Glomerular visceral epithelial cell (primary cell): ENCODE data around the gene CARM1.
"Not testable (repeated sequence)": the region's sequence is repeated elsewhere in the genome, so short reads cannot be mapped to it uniquely, and the experiment has no call there.

ENCODE experiments used
- DNase-seq: peaks from one replicate; pipeline ENCODE4 v3.0.0-alpha.2; 2016; ENCODE audit errors: extremely low spot score

CARM1 gene

DNA sequence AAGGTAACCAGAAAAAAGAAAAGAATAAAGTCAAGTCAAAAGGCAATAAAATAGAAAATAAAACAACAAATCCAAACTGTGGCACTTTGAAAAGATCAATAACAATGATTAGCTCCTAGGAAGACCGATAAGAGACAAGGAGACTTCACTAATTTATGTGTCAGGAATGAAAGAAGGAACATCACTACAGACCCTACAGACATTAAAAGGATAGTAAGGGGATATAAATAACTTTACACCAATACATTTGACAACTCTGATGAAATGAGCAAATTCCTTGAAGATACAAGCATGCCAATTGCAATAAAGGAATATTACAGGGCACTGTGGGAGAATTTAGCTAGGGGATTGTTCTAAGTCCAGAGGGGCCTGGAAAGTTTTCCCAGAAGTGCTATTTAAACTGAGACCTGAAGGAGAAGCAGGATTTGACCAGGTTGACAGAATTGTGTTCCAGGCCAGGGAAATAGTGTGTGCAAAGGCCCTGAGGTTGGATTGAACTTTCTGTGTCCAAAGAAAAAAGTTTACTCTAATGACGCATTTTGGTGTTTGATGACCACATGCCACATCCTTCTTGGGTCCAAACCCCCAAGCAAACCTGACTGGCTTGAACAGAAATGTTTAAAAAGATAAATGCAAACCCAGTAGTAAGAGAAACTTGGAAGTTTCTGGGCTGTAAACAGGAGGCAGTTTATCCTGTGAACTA lies 24.7 kb upstream of the CARM1 start:
- DNase-seq: no peak

DNA sequence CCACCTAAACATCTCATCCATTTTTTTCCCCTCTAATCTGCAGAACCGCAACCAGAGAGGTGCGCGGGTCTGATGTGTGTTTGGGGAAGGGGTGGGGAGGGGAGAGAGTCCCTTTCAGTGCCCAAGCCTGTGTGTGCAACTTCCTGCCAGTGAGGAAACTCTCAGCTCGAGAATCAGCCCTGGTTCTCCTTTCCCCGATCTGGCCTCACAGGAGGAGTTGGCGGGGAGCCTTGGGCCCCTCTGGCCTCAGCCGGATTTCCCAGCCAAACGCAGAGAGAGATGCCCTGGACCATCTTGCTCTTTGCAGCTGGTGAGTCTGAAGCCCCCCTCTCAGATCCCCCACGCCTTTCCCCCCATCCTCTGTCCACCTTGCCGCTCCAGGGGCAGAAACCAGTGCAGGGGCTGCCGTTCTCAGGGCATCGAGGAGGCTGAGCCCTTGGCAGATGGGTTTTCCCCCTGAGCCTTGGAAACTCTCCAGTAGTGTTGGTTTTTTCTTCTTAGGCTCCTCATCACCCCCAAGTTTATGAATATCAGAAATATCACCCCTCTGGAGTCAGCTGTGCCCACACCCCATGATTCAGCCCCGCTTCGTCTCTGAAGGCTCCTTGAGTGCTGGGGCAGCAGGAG lies 23.0 kb upstream of the CARM1 start, which contains the start of gene C19orf38:
C19orf38 (plus strand) TSS at position 186 of the 627 bp plus-strand sequence; CDS start at position 280, 94 bp downstream.
- no peak for DNase-seq

DNA sequence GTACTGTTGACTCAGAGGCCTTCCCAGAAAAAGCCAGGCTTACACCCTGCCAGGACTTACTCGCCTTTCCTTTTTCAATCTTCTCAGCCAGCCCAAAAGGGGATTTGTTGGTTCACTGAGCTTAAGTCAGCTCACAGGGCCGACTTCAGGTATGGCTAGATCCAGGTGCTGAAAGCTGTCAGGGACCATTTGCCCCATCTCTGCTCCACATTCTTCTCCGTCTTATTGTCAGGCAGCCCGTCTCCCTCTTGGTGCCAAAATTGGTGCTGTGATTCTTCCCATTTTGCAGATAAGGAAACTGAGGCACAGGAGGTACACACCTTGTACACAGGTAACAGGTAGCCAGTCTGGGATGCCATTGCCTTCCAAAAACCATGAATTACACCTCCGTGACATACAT lies 20.7 kb upstream of the CARM1 start:
- no peak for DNase-seq

DNA sequence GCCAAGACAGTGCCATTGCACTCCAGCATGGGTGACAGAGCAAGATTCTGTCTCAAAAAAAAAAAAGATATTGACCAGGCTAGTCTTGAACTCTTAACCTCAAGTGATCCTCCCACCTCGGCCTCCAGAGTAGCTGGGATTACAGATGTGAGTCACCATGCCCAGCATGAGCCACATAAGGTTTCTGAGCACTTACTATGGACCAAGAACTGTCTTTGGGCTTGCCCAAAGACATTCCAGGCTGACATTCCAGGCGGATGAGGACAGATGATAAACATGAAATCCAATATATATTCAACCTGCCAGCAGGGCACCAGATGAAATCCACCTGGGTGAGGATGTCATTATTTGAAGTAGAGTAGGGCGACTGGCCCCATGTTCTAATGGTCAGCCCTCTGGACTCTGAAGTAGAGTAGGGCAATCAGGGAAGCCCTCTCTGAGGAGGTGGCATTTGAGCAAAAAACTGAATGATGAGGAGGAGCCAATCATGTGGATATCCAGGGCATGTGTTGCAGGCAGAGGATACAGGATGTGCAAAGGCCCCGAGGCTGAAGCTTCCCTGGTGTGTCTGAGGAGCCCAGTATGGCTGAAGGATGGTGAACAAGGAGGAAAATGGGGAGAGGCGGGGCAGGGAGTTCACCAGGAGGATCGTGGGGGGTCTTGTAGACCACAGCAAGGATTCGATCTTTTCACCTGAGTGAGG lies 19.1 kb upstream of the CARM1 start:
- peak; percentile 78 for DNase-seq

DNA sequence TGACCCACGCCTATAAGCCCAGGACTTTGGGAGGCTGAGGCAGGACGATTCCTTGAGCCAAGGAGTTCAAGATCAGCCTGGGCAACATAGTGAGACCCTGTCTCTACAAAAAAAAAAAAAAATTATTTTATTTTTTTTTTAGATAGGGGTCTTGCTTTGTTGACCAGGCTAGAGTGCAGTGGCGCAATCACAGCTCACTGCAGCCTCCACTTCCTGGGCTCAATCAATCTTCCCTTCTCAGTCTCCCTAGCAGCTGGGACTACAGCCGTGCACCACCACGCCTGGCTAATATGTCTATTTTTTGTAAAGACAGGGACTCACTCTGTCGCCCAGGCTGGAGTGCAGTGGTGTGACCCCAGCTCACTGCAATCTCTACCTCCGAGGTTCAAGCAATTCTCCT lies 18.4 kb upstream of the CARM1 start:
- no peak for DNase-seq

DNA sequence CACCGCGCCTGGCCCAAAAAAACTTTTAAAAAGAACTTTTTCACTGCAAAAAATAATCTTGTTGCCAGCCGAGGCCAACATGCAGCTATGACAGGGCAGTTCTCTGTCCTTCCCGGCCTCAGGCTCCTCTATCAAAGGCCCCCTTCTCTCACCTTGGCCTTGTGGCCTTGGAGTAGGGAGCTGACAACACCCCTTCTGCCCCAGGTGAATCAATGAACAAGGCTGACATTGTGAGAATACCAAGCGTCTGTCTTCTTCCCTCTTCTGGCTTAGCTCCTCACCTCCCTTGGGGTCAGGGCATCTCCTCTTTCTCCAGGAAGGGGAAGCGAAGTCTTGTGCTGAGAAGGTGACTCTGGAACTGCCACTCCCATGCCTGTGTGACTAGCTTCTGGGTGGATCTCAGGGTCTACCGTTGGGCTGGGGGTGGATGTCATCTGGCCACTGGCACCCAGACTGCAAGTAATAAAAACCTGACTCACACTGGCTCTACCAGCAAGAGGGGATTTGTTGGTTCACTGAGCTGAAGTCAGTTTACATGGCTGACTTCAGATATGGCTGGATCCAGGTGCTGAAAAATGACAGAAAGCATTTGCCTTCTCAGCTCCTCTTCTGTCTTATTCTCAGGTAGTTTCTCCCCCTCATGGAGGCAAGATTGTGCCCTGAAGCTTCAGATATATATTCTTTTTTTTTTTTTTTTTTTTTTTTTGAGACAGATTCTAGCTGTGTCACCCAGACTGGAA lies 16.8 kb upstream of the CARM1 start:
- DNase-seq: no peak

DNA sequence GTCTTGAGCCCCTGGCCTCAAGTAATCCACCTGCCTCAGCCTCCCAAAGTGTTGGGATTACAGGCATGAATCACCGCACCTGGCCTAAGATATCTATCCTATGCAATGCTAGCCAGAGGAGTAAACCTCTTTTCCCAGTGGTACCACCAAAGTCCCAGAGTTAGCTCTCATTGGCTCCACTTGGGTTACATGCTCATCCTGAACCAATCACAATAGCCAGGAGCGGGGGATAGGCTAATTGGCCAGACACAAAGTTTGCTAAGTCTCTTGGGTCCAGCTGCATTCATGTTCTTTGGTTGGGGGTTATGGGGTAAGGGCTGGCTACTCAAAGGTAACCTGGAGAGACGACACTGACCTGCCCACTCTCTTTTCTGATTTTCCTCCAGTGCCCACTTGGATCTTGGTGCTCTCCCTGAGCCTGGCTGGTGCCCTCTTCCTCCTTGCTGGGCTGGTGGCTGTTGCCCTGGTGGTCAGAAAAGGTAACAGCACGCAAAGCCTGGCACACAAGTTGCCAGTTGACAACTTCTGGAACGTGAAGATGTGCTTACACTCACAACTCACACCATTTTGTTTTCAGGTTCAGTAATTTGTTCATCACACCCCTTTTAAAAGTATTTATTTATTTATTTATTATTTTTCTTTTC lies 15.4 kb upstream of the CARM1 start:
- peak; percentile 40 for DNase-seq

DNA sequence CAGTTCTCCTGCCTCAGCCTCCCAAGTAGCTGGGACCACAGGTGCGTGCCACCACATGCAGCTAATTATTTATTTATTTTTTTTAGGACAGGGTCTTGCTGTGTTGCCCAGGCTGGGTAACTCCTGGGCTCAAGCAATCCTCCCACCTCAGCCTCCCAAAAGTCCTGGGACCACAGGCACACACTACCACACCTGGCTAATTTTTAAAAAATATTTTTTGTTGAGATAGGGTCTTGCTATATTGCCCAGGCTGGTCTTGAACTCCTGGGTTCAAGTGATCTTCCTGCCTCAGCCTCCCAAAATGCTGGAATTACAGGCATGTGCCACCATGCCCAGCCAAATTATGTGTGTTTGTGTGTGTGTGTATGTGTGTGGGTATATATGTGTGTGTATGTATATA lies 14.5 kb upstream of the CARM1 start:
- not testable (repeated sequence) for DNase-seq

DNA sequence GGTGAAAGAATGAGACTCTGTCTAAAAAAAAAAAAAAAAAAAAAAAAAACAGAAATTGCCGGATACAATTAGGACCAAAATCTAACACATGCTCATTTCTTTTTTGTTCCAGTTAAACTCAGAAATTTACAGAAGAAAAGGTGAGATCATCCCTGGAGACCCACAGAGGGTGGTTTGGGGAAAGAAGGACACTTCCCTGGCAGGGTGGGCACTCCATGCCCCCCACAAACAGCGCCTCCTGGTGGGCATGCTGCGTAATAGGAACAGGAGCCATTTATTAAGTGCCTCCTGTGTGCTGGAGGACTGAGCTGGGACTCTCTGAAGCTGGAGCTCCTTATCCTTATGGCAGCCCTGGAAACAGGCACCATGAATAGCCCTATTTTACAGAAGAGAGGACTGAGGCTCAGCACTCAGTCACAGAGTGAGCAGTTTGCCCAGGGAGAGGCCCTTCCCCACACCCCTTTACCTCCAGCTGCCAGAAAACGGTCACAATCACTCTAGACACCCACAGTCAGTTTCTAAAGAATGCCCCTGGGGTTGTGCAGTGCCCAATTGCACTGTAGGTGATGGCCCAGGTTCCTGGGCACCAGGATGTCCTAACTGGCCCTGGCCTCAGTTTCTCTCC lies 13.0 kb upstream of the CARM1 start:
- peak; percentile 25 for DNase-seq

DNA sequence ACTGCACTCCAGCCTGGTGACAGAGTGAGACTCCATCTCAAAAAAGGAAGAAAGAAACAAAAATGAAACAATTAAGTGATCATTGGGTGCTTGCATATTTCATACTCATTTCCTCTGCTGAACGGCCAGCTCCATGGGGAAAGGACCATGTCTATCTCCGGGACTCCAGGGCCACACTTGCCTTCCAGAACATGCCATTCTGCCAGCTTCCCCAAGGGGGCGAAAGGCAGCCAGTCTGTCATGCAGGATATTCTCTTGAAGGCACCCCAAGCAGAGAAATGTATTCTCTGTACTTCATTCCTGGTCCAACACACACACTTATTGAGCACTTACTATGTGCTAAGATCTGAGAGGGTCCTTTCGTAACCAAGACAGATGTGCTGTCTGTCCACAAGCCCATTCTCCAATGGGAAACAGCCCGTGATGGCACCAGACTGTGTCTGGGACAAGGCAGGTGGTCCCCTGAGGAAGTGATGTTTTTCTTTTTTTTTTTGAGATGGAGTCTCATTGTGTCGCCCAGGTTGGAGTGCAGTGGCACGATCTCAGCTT lies 10.2 kb upstream of the CARM1 start:
- DNase-seq: peak; percentile 31

DNA sequence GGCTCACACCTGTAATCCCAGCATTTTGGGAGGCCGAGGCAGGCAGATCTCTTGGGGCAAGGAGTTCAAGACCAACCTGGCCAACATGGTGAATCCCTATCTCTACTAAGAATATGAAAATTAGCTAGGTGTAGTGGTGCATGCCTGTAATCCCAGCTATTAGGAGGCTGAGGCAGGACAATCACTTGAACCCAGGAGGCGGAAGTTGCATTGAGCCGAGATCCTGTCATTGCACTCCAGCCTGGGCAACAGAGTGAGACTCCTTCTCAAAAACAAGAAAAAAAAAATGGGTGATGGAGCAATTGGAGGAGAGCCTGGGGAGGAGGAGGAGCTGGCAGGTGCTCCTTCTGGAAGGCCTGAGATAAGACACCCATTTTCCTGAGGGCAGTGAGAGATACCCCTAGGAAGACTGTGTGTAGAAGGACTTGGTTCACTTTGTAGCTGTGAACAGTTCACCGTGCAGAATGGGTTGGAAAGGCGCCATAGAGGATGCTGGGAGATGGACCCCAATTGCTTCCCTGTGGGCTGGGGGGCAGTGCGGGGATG lies 8.7 kb upstream of the CARM1 start:
- DNase-seq: no peak

DNA sequence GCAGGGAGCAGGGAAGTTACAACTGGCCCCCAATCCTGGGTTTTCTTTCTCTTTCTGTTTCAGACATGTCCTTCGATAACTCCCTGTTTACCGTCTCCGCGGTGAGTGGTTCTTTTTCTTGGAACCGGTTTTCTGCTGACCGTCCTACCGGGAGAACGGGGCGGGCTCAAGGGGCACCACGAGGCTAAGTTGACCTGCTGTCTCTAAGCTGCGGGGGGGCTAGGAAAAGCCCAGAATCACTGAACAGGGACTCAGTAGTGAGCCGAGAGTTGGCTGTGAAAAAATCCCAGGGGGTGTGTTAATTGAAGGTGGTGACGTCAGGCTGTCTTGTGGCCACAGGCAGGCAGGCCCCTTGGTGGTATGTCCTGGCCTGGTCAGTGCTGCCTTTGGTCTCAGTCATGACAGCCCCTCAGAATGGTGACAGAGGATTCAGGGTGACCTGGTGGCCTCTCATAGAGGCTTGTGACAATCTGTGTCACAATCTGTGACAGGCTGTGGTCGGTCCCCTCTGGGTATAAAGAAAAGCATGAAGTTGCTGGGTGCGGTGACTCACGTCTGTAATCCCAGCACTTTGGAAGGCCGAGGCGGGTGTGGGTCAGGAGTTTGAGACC lies 8.1 kb upstream of the CARM1 start:
- DNase-seq: peak; percentile 60

DNA sequence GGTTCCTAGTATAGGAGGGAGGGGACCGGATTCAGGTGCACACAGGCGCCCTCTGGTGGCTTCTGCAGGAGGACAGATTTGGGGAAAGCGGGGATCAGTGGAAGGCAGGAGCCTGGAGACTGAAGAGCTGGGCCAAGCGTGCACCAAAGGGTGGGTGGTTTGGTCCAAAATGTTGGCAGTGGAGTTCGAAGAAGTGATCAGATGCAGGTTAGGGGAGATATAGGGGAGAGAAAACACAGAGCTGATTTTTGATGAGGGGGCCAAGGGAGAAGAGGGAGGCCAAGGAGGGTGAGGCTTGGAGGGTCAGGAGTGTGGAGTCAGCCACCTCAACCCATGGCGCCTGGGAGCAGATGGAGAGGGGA lies 6.8 kb upstream of the CARM1 start:
- DNase-seq: peak; percentile 81

DNA sequence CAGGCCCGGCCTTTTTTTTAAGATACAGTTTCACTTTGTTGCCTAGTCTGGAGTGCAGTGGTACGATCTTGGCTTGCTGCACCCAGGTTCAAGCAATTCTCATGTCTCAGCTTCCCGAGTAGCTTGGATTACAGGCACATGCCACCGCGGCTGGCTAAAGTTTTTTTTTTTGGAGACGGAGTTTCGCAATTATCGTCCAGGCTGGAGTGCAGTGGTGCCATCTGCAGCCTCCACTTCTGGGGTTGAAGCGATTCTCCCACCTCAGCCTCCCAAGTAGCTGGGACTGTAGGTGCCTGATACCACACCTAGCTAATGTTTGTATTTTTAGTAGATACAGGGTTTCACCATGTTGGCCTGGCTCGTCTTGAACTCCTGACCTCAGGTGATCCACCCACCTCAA lies 4.9 kb upstream of the CARM1 start:
- DNase-seq: no peak

DNA sequence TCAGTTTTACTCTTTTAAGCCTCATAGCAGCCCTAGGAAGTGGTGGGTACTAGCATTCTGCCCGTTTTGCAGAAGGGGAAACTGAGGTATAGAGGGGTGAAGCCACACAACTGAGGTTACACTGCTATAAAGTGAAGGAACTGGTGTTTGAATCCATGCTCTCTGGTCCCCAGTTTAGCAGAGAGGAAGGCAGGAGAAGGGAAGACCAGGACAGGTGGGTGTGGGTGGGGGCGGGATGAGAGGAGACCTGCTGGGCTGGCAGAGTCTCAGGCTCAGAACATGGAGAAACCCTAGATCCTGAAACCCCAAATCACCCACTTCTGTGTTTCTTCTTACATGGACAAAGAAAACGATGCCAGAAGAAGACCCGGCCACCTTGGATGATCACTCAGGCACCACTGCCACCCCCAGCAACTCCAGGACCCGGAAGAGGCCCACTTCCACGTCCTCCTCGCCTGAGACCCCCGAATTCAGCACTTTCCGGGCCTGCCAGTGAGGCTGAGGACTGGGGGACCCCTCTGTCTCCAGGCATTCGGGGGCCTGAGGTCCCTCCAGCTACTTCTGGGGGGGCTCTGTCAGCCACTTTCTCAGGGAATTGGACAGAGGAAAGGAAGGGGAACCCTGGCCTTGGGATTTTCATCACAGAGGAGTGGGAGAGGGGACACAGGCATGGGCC lies 2.3 kb upstream of the CARM1 start:
- no peak for DNase-seq

DNA sequence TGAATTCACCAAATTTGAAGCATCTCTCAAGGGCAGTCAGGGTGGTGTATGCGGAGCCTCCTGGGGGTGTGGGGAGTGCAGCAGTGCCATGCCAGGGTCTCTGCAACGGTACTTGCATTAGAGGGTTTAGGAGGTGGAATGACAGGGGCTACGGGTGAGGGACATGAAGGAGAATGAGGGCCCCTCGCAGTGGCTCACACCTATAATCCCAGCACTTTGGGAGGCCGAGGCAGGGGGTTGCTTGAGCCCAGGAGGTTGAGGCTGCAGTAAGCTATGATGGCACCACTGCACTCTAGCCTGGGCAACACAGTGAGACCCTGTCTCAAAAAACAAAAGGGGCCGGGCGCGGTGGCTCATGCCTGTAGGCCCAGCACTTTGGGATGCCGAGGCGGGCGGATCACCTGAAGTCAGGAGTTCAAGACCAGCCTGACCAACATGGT lies 1.5 kb upstream of the CARM1 start:
- not testable (repeated sequence) for DNase-seq

DNA sequence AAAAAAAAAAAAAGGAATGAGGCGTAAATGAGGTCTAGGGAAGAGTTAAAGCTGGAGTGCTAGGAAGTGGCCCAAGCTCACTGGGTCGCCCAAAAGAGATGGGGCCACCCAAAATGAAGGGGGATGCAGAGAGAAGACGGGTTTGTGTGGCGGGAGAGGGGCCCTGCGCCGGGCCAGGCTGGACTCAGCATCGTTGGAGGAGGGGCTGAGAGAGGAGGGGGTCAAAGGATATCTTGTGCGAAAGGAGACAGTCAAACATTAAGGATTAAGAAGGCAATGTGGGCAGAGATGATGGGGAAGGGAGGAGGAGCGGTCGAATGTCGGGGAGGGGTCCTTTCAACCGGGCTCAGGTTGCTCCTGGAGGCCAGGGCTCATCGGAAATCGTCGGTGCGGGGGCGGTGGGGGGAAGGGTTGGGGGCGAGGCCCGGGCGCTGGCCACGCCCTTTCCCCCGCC lies 825 bp upstream of the CARM1 start:
- no peak for DNase-seq

DNA sequence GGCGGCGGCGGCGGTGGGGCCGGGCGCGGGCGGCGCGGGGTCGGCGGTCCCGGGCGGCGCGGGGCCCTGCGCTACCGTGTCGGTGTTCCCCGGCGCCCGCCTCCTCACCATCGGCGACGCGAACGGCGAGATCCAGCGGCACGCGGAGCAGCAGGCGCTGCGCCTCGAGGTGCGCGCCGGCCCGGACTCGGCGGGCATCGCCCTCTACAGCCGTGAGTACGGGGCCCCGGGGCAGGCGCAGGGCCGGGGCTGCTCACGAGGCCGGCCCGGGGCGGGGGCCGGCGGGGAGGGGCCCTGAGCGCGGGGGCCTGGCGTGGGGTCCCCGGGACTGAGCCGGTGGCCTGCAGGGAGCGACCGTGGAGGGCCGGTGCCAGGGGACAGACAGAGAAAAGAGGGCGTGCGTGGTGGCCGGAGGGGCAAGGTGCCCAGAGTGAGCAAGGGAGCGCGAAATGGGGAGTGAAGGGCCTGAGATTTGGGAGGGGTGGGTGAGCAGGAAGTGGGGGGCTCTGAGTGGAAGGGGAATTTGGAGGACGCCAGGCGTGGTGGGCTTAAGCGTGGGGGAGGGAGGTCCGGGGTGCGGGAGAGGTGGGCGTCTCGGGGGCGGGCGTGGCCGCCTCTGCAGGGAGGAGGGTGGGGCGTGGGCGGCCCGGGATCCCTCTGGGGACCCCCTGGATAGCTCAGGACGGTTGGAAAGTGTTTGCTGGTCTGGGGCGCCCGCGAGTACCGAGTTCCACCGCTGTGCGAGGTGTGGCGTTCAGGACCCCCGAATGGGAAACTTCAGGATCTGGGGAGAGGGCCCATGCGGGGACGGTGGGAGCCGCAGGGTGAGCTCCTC lies 575 bp downstream of the CARM1 start:
- DNase-seq: peak; percentile 33
